CD4-positive, alpha-beta T cell treated with Interleukin-1 beta for 1 hour (primary cell): ENCODE measurements around the gene CCDC146.
"Not testable (repeated sequence)": the region's sequence is repeated elsewhere in the genome, so short reads cannot be mapped to it uniquely, and the experiment has no call there.

Source experiments
- DNase-seq, 2 donors: peaks; one replicate each; pipeline ENCODE4 v3.0.0-alpha.2; 2020 to 2022

CCDC146 gene, protein sequence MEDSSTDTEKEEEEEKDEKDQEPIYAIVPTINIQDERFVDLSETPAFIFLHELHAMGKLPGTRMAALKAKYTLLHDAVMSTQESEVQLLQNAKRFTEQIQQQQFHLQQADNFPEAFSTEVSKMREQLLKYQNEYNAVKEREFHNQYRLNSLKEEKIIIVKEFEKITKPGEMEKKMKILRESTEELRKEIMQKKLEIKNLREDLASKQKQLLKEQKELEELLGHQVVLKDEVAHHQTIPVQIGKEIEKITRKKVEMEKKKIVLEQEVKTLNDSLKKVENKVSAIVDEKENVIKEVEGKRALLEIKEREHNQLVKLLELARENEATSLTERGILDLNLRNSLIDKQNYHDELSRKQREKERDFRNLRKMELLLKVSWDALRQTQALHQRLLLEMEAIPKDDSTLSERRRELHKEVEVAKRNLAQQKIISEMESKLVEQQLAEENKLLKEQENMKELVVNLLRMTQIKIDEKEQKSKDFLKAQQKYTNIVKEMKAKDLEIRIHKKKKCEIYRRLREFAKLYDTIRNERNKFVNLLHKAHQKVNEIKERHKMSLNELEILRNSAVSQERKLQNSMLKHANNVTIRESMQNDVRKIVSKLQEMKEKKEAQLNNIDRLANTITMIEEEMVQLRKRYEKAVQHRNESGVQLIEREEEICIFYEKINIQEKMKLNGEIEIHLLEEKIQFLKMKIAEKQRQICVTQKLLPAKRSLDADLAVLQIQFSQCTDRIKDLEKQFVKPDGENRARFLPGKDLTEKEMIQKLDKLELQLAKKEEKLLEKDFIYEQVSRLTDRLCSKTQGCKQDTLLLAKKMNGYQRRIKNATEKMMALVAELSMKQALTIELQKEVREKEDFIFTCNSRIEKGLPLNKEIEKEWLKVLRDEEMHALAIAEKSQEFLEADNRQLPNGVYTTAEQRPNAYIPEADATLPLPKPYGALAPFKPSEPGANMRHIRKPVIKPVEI

DNA sequence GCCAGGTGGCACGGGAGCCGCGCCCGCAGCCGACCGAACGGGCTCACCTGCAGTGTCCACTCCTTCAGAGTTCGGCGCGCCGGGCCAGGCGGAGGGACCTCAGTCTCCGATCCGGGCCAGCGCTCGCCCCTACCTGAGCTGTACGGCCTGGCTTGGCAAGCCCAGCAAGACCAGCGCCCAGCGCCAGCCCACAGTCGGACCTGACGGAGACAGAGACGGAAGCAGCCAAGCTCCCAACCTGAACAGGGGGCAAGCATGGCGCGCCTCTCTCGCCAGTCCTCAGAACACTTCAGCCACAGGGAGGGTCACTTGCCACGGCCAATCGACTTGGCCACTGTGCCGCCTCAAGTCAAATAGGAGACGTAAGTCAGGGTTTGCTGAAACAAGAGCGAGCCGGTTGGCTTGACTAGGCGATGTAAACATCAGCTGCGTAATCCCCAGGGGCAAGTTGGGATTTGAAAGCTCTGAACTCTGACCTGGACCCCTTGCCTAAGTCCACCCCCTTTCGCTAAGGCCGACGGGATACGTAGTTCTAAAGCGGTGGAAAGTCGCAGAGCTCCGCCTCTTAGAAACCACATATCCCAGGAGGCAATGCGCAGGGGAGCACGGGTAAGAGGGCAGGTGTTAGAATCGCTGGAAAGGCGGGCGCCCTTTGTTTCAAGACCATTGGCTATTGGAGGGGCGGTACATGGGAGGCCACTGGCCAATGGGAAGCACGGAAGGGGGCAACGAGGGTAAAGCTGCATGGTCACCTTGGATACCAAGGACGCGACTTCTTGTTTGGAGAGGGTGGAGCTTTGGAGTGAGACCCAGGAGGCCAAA lies at the start of gene CCDC146:
TSS of gene CCDC146 (plus strand) at position 756 of the 822 bp plus-strand sequence. CDS start 45,054 bp downstream, outside the sequence.
- DNase-seq, result peak; percentile 97 to 98

DNA sequence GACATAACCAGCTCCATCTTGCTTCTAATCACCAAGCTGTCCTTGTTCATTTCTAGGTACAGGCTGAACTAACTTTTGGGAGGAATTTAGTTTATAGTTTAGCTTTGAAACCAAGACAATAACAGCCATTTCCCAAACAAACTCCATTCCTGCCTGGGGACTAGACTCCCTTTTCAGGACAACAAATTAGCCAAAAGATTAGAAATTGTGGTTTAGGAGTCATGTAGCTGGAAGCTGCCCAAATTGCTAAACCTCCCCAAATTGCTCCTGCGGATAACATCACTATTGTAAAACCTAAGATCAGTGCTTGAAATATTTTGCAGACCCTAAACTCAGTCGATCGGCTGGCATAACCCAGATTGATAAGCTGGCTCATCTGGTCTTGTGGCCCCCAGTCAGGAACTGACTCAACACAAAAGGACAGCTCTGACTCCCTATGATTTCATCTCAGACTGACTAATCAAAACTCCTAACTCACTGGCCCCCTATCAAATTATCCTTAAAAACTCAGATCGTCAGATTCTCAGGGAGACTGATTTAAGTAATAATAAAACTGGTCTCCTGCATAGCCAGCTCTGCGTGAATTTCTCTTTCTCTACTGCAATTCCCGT lies 47.5 kb upstream of the CCDC146 start:
- not testable (repeated sequence) for DNase-seq

DNA sequence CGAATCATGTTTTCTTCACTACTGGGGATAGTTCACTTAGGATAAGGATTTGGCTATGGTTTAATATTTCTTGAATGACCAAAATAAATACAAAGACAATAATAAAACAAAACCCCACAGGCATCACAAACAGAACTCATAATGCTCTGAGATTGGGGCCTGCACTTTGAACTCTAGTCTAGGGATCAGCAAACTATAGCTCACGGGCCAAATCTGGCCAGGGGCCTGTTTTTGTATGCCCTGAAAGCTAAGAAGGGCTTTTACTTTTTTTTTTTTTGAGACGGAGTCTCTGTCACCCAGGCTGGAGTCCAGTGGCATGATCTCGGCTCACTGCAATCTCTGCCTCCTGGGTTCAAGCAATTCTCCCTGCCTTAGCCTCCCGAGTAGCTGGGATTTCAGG lies 45.4 kb upstream of the CCDC146 start:
- DNase-seq, result not testable (repeated sequence)

DNA sequence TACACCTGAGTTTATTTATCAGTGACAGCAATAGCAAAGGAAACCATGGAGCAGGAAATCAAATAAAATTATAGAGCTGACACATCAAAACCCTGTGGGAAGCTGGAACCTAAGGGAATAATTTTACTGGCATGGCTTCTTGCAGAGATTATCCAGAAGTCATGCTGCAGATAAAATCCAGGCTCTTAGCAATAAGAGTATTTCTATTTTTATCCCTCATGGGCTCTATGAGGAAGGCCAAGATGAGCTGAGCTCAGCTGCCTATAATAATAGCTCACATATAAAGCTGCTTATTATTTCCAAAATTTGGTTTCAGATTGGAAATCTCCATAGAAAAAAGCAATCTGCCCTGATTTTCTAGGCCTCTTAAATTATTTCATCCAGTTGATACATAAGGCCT lies 43.3 kb upstream of the CCDC146 start:
- DNase-seq, result not testable (repeated sequence)

DNA sequence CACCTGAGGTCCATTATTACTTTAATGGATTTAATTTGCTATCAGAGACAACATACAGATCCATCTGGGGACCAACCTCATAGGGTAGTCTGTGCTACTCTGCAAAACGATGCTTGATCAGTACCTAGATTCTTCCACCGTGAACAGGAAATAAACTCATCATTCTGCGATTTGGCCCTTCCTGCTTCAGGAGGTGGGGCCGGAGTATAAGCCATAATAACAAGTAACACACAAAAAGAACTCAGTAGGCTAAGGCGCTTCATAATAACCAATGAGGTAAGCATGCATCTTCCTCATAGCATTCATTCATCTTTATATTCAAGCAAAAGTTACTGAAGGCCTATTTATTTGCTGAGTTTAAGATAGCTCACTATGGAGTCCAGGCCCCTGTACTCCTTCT lies 42.8 kb upstream of the CCDC146 start:
- not testable (repeated sequence) for DNase-seq

DNA sequence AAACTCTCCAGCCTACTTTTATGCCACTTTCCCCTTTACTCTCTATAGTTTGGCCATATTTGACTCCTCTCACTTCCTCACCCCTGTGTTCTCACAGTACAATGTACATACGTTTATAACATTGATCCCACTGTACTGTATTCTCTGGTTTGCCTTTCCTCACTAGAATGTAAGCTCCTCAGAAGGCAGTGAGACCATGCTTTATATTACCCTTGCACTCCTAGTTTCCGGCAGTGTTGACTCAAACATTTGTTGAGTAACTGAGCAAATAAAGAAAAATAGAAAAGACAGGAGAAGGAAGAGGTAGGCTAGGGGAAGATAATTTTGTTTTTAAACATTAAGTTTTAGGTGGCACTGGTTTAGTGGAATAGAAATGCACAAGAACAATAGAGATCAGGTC lies 42.2 kb upstream of the CCDC146 start:
- DNase-seq, result not testable (repeated sequence)

DNA sequence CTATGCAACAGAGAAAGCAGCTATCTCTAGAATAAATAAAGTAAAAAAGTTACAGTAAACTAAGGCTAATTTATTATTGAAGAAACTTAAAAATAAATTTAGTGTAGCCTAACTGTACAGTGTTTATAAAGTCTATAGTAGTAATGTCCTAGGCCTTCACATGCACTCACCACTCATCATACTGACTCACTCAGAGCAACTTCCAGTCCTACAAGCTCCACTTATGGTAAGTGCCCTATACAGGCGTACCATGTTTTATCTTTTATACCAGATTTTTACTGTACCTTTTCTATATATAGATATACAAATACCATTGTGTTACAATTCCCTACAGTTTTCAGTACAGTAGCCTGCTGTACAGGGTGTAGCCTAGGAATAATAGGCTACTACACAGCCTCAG lies 40.2 kb upstream of the CCDC146 start:
- not testable (repeated sequence) for DNase-seq

DNA sequence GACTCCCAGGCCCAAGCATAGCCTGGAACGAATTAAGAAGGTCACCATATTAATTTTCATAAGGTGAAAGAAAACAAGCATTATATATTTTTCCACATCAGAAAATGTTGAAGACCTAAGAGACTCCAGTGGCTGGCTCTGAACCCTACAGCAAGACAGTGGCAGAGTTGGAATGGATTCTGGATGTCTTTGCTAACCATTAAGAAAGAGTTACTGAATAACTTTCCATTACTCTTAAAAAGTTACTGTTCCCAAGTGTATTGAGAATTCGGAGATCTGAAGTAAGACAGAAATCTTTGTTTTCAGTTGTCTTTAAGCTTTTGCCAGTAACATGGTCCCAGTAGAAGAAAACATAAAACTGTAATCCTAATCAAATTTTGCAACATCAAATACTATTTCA lies 30.1 kb upstream of the CCDC146 start:
- not testable (repeated sequence) for DNase-seq

DNA sequence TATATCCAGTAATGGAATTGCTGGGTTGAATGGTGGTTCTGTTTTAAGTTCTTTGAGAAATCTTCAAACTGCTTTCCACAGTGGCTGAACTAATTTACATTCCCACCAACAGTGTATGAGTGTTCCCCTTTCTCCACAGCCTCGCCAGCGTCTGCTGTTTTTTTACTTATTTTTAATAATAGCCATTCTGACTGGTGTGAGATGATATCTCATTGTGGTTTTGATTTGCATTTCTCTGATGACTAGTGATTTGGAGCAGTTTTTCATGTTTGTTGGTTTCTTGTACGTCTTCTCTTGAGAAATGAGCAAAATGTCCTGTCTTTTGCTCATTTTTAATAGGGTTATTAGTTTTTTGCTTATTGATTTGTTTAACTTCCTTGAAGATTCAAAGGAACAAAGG lies 21.9 kb upstream of the CCDC146 start:
- DNase-seq, result not testable (repeated sequence)

DNA sequence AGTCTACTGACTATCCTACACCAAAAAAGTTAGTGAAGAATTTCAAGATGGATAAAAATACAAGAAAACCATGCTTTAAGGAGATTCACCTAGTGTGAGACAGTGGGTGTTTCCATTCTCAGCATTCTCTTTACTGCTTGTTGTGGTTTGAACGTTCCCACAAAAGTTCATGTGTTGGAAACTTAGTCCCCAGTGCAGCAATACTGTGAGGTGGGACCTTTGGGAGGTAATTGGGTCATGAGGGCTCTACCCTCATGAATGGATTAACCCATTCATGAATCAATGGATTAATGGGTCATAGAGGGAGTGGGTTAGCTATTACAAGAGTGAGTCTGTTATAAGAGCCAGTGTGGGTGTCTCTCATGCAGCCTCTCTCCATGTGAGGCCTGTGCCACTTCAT lies 21.2 kb upstream of the CCDC146 start:
- DNase-seq, result not testable (repeated sequence)

DNA sequence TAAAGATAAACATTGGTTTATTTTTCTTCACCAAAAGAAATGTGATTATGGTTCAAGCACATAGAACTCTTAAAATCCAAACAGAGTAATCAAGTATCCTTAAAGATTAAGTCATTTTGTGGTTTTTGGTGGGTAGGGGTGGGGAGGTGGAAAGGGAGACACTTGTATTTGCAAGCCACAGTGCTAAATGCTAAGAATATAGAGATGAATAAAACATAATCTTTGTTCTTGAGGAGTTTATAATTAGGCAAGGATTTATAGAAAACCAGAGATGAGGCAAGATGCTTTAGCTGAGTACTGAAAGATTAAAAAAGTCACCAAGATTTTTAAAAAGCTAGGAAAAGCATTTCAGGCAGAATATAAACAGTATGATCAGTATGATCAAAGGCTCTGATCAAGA lies 19.7 kb upstream of the CCDC146 start:
- not testable (repeated sequence) for DNase-seq

DNA sequence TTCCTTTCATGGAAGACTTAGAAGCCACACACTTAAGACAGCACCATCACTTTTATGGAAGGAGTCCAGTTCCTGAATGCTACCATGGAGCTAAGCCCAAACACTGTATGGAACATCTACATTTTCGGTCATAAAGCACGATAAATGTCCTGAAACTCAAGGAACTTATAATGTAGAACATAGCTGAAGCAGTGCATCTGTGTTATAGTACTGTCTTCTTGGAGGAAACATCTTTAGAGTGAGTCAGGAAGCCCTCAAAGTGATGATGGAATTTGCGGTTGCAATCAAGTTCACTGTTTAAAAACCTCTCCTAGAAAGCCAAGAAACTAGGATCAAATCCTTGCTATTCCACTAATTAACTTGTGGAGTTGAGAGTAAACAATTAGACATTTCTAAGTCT lies 16.5 kb upstream of the CCDC146 start:
- not testable (repeated sequence) for DNase-seq

DNA sequence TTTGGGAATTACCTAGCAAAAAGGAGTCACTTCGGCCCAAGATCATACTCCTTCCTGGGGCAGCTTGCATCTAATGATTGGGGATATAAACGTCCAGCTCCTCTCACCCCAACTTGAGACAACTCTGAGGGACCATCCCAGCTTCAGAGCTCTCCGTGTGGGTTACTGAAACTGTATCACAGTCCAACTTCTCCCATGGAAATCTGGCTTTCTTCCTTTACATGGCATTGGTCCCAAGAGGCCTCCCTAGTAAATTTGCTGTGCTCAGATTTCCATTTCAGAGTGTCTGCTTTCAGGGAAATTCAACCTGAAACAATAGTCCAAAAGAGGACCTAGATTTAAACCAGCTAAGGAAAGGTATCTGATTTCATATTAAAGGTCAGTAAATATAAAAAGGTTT lies 14.8 kb upstream of the CCDC146 start:
- DNase-seq, result not testable (repeated sequence)

DNA sequence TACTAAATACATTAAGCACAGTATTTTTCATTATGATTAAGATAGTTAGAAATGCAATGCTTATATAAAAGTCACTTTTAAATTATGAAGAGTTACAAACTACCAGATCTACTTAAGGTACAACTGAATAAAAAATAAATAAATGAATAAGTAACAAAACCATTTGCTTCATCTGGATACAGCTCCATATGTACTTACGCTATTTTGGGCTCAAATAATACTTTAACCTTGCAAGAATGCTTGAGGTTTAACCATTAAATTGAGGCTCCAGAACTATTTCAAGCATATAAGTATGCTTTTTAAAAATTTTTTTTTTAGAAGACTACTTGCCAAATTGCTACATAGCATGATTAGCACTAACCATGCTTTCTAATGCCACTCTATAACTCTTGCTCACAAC lies 14.1 kb upstream of the CCDC146 start:
- DNase-seq, result not testable (repeated sequence)

DNA sequence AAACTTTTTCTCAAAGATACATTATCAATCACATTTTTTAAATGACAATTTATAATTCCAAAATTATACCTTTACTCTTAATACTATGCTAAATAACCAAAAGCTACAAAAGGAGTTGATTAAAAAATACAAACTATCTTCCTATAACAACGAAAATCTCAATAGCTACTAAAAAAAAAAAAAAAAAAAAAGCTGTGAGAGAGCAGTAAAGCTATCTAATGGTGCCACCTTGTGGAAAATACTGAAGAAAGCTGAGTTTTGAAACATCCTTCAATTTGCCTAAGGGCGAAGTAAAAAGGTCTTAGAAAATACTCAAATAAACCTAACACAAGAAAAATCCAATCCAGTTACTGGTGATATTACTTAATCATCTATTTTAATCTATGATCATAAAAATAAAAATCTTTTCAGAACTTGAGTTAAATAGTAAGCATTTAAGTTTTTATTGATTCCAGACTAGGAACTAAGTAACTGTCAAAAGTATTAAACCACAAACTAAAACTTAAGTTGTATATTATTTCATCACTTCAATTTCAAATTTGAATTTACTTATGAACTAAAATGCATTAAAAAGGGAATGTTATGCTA lies 9.6 kb upstream of the CCDC146 start:
- peak in 1 of 2 donors; percentile 34 for DNase-seq

DNA sequence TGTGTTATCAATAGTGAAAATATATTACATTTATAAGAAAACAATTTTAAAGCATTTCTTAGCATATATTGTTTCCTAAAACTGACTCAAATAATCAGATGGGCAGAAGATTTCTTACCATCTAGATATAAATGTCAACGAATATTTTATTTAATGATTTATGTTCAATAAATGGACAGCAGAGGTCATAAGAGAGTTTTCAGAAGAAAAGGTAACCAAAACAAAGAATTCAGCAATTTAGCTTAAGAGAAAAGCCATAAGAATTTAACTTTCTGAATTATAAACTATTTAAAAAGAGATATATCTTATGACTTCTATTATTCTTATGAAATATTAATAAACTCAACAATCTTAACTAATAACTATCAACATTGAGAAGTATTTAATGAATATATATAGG lies 3.1 kb downstream of the CCDC146 start:
- DNase-seq, result peak in 1 of 2 donors; percentile 25

DNA sequence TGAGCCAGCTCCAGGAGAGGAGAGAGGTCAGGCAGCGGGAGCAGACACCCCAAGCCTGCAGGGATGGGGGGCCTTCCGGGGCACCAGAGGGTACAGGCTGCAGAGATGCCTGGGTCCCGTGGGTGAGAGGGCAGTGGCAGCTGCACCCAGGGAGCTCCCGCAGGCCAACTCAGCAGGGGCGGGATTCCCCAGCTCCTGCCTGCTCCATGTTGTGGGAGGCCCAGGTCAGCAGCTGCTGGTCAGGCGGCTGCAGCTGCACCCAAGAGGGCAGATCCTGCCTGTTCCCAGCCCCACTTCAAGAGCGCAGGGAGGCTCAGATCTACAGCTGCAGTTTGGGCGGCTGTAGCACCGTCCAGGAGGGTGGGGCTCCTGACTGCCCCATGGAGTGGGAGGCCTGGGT lies 4.6 kb downstream of the CCDC146 start:
- not testable (repeated sequence) for DNase-seq

DNA sequence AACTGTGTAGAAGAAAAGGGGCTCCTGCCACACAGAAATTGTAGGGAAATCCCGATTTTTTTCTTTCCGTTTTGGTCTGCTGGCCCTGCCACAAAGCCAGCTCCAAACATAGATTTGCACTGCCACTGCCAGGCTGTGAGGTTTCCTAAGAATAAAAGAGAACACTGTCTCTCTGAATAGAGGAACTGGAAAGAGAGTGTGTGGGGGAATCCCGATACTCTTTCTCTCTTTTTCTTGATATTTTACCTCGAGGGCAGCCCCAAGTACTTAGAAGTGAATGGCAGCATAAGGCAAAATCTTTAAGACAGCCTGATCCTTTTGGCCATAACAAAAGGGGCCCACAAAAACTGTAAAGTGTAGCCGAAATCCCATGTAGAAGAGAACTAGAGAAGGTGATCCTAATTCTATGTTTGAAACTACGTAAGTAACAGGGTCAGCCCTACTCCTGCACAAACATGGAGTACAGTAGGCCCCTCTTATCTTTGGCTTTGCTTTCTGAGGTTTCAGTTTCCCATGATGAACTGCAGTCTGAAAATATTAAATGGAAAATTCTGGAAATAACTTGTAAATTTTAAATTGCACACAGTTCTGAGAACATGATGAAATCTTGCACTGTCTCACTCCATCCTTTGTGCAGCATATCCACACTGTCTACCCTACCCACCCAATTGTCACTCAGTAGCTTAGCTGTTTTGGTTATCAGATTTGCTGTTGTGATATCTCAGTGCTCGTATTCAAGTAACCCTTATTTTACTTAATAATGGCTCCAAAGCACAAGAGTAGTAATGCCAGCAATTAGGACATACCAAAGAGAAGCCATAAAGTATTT lies 6.4 kb downstream of the CCDC146 start:
- not testable (repeated sequence) for DNase-seq

DNA sequence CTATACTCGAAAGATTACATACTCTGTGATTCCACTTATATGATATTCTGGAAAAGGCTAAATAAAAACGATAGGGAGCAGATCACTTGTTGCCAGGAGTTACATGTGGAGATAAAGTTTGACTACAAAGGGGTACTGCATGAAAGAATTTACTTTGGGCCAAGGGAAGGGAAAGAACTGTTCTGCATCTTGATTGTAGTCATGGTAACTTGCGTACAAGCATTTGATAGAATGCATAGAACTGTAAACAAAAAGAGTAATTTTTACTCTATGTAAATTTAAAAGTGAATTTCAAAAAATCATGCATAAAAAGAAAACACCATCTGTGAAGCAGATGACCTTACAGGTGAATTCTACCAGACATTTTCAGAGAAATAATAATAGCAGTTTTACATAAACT lies 9.4 kb downstream of the CCDC146 start:
- not testable (repeated sequence) for DNase-seq

DNA sequence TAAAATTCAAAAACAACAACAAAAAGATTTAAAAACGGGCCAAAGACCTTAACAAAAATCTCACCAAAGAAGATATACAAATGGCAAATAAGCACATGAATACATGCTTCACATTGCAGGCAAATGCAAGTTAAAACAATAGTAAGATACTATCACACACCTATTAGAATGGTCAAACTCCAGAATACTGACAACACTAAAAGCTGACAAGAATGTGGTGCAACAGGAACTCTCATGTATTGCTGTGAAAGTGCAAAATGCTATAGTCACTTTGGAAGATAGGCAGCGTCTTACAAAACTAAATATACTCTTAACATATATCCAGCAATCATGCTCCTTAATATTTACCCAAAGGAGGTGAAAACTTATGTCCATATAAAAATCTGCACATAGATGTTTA lies 16.3 kb downstream of the CCDC146 start:
- DNase-seq, result not testable (repeated sequence)

DNA sequence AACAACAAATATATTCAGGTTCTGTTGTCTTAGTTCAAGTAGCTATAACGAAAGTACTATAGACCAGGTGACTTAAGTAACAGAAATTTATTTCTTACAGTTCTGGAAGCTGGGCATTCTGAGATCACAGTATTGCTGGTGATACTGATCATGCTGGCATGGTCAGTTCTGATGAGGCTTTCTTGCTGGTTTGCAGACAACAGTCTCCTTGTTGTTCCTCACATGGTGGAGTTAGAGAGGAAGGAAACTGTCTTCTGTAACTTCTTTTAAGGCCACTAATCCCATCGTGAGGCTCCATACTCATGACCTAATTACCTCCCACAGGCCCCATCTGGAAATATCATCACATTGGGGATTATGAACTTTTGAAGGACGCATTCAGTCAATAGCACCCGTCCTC lies 17.9 kb downstream of the CCDC146 start:
- DNase-seq, result not testable (repeated sequence)
